Memory B cell (primary cell): ENCODE measurements around the gene IGF2R.

ENCODE experiments used
- ATAC-seq: fragments of 150-1000 bp; cut with Tn5 transposase; 2 replicates; pipeline ENCODE4 v1.10.0; 2021; ENCODE audit warnings: low read depth, mild to moderate bottlenecking, moderate library complexity
- DNase-seq, 2 donors: peaks; one replicate each; pipeline ENCODE4 v3.0.0; 2022; ENCODE audit warnings: low spot score in 2 of 2
- H3K27ac Mint-ChIP-seq: one replicate; pipeline ENCODE4 v1.8.0; 2022; ENCODE audit warnings: mild to moderate bottlenecking, moderate library complexity, mixed read lengths
- H3K27me3 Mint-ChIP-seq: one replicate; pipeline ENCODE4 v1.8.0; 2022; ENCODE audit warnings: mixed read lengths
- H3K36me3 Mint-ChIP-seq: one replicate; pipeline ENCODE4 v1.8.0; 2022; ENCODE audit warnings: mild to moderate bottlenecking, mixed read lengths
- H3K4me1 Mint-ChIP-seq: one replicate; pipeline ENCODE4 v1.8.0; 2022; ENCODE audit warnings: mixed read lengths
- H3K4me3 Mint-ChIP-seq: one replicate; pipeline ENCODE4 v1.8.0; 2022; ENCODE audit warnings: mild to moderate bottlenecking, moderate library complexity, mixed read lengths
- H3K9me3 Mint-ChIP-seq: one replicate; pipeline ENCODE4 v1.8.0; 2022; ENCODE audit warnings: mixed read lengths

IGF2R gene

DNA sequence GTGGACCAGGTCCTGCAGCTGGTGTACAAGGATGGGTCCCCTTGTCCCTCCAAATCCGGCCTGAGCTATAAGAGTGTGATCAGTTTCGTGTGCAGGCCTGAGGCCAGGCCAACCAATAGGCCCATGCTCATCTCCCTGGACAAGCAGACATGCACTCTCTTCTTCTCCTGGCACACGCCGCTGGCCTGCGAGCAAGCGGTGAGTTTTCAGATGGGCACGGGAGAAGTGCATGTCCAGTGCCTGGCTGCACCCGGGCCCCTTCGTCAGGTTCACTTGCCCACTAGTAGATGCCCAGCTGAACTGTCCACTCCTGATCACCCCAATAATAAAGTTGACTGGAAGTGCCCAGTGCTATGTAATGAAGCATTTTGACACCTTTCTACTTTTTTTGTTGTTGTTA lies 104.4 kb downstream of the IGF2R start:
- Mint-ChIP-seq H3K9me3 (no peaks in the 10 kb centered on the region), H3K27me3 (no peaks in the 10 kb centered on the region), H3K4me3 (no peak overlapping the region), H3K27ac (no peak overlapping the region), H3K4me1 (peaks cover 38% of the 10 kb centered on the region), H3K36me3 (peaks cover 33% of the 10 kb centered on the region)
- DNase-seq (no peak), ATAC-seq (no peak)

DNA sequence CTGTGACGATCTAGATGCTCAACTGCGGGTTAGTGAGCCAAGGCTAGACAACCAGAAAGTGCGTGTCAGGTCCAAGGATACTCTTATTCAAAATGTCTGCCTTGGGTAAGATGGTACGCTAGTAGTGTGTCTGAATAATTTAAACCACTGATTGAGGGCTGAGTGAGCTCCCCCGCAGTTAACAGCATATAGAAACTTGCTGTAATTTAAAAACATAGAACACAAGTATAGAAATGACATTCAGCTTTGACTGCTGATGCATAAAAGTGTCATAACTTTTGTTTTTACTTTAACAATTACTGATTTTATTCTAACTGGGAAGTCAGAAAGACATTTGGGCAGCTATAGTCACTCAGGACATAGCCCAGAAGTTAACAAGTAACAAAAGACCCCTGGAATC lies 107.1 kb downstream of the IGF2R start:
- Mint-ChIP-seq H3K4me3 (no peak overlapping the region), H3K4me1 (peaks cover 11% of the 10 kb centered on the region), H3K36me3 (peaks cover 33% of the 10 kb centered on the region), H3K27ac (no peak overlapping the region), H3K9me3 (no peaks in the 10 kb centered on the region), H3K27me3 (no peaks in the 10 kb centered on the region)
- ATAC-seq (no peak), DNase-seq (no peak)

DNA sequence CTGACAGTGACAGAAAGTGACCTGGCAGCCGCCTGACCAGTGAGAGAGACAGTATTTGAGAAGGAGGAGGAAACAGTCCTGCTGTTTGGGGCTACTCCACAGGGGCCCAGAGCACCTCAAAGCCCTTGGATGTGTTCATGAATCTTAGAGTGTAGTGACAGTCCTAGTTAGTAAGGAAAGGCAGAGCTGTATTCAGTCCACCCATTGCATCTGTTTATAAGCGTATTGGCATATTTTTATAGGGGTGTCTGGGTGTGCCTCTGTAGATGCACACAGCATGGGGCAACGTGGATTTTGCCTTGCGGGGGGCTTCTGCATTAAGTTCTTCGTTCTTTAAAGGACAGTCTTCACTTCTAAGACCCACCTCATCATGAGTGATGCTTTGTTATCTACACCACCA lies 108.1 kb downstream of the IGF2R start:
- H3K27ac Mint-ChIP-seq: no peak overlapping the region

DNA sequence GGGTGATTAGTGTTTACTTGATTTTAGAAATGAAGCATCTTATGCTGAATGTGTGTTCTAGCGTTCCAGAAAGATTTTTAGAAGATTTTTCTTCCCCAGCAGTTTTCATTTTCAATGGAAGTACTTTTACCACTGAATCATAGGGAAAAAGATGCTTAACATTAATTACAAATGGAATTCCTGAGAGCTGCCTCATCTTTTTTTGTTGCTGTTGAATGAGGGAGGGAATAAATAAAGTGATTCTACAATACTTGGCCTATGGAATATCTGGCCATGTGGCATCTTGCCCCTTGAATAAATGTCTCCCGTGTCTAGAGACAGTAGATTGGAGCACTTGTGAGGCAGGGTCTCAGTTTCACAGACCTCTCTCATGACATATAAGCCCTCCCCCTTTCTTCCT lies 108.6 kb downstream of the IGF2R start:
- Mint-ChIP-seq H3K9me3 (no peaks in the 10 kb centered on the region), H3K4me1 (peaks cover 2% of the 10 kb centered on the region), H3K4me3 (no peak overlapping the region), H3K27me3 (no peaks in the 10 kb centered on the region), H3K27ac (no peak overlapping the region), H3K36me3 (peaks cover 28% of the 10 kb centered on the region)
- ATAC-seq: no peak
- DNase-seq: no peak

More for the DNA sequence above, 108.1 kb downstream of the IGF2R start:
- Mint-ChIP-seq H3K4me3 (no peak overlapping the region), H3K9me3 (no peaks in the 10 kb centered on the region), H3K4me1 (peaks cover 5% of the 10 kb centered on the region), H3K27me3 (no peaks in the 10 kb centered on the region), H3K36me3 (peaks cover 31% of the 10 kb centered on the region)
- DNase-seq (no peak), ATAC-seq (no peak)

DNA sequence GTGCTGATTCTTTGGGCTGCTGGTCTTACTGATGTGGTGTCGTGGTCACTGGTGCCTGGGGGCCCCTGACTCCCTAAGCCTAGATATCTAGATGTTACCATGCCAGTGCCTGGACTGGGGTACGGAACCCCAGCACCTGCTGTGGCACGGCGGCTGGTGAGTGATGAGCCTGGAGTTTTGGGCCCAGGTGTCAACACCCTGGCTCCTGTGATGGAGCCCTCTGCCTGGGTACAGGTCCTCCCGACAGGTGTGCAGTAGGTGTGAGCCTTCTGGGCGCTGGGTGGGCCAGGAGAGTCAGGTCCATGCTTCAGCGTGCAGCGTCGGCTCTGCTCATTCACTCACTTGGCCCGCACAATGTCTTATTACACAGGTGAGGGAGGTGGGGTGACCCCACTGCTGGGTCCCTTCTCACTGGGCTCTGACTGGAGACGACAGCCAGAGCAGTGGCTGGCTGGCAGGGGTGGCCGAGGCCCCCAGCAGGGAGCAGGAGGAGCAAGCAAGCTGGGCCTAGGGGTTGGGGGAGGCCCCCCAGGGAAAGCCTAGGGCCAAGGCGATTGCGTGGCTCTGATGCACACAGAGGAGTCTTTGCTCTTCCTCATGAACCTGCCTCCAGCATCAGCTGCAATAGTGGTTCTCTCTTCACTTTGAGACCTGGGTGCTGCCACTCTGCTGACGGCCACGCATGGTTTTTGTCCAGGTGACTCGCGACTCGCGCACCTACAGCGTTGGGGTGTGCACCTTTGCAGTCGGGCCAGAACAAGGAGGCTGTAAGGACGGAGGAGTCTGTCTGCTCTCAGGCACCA lies 110.2 kb downstream of the IGF2R start:
- peaks cover 22% of the 10 kb centered on the region for H3K36me3 Mint-ChIP-seq
- no peak overlapping the region for H3K27ac Mint-ChIP-seq
- no peak for ATAC-seq
- no peaks in the 10 kb centered on the region for H3K4me1 Mint-ChIP-seq
- H3K4me3 Mint-ChIP-seq: no peak overlapping the region
- no peaks in the 10 kb centered on the region for H3K27me3 Mint-ChIP-seq
- no peak for DNase-seq
- no peaks in the 10 kb centered on the region for H3K9me3 Mint-ChIP-seq

DNA sequence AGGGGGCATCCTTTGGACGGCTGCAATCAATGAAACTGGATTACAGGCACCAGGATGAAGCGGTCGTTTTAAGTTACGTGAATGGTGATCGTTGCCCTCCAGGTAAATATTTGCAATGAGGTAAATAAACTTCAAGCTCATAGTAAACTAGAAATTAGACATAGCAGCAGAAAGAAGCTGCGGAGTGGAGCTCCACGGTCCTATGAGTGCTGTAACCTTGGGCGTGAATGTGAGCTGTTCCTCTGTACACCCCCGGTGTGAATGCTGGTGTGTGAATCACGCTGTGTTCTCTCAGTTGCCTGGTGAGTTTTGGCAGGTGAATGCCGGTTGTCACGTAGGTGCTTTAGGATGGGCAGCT lies 110.8 kb downstream of the IGF2R start:
- Mint-ChIP-seq H3K27ac (no peak overlapping the region), H3K4me3 (no peak overlapping the region), H3K4me1 (no peaks in the 10 kb centered on the region), H3K9me3 (no peaks in the 10 kb centered on the region), H3K36me3 (peaks cover 24% of the 10 kb centered on the region), H3K27me3 (no peaks in the 10 kb centered on the region)
- no peak for ATAC-seq
- DNase-seq: no peak

DNA sequence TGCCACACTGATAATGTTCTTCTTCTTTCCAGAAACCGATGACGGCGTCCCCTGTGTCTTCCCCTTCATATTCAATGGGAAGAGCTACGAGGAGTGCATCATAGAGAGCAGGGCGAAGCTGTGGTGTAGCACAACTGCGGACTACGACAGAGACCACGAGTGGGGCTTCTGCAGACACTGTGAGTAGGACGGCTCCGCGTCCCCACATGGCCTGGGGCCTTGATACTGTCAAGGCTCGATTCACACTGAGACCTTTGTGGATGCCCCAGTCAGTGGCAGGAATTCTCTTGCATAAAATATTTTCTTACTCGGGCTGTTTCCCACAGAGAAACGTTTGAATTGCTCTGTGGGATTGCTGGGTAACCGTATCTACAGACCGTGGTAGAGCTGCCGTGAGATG lies 111.2 kb downstream of the IGF2R start:
- no peaks in the 10 kb centered on the region for H3K4me1 Mint-ChIP-seq
- no peak overlapping the region for H3K4me3 Mint-ChIP-seq
- no peaks in the 10 kb centered on the region for H3K9me3 Mint-ChIP-seq
- peaks cover 26% of the 10 kb centered on the region for H3K36me3 Mint-ChIP-seq
- ATAC-seq (no peak), DNase-seq (no peak)
- no peak overlapping the region for H3K27ac Mint-ChIP-seq
- H3K27me3 Mint-ChIP-seq: no peaks in the 10 kb centered on the region

DNA sequence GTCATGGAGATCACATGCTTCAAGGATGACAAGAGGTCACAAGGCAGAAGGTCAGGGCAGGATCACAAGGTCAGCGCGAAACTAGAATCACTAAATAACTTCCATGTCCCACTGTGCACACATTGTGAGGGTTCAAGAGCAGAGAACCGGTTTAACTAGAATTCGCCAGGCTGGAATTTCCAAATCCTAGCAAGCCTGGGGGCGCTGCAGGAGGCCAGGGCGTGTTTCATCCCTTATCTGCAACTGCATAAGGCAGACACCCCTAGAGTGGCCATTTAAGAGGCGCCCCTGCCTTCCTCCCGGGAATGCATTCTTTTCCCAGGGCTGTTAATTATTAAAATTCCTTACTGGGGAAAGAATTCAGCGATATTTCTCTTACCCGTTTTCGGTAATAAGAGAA lies 112.5 kb downstream of the IGF2R start:
- Mint-ChIP-seq H3K27ac (no peak overlapping the region), H3K36me3 (peaks cover 32% of the 10 kb centered on the region), H3K27me3 (no peaks in the 10 kb centered on the region), H3K4me3 (no peak overlapping the region), H3K4me1 (no peaks in the 10 kb centered on the region), H3K9me3 (no peaks in the 10 kb centered on the region)
- DNase-seq: no peak
- ATAC-seq: no peak

DNA sequence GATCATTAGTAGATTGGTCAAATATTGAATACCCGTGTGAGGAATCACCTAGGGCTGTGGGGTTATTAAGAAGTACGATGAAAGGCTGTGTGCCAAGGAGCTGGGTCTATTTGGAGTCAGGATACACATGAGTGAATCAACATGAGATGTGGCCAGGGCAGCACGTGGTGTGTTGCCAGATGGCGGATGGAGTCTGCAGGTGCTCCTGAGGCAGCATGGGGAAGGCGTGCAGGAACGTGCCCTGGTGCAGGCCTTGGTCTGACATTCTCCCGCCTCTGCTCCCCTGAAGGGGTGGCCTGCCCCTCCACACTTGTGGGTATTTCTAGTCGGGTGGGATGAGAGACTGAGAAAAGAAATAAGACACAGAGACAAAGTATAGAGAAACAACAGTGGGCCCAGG lies 113.7 kb downstream of the IGF2R start:
- no peak for DNase-seq
- Mint-ChIP-seq H3K4me3 (no peak overlapping the region), H3K27me3 (no peaks in the 10 kb centered on the region), H3K27ac (no peak overlapping the region), H3K4me1 (no peaks in the 10 kb centered on the region), H3K9me3 (no peaks in the 10 kb centered on the region), H3K36me3 (peaks cover 30% of the 10 kb centered on the region)
- no peak for ATAC-seq

DNA sequence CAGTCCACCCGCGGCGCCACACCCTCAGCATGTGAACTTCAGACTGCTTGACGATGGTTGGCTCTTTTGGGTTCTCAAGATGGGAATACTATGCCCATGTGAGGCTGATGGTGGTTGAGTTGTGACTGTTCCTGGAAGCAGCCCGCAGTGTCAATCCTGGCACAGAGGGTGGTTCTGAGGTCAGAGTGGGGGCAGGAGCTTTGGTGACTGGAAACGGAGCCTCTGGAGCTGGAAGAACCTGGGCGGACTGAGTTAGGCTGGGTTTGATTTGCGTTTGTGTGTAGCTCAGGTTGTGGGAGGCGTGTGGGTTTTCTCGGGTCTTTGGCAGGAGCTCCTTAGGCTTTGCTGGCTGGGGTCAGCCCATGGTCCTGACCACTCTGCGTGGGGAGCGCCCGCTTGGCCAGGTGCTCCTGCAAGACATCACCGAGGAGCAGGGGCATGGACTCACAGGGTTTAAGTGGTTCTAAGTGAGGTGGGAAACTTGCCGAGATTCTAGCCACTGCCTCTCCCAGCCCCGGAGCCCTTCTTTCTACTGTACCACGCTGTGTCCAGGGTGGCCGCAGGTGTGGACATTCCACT lies 115.4 kb downstream of the IGF2R start:
- H3K36me3 Mint-ChIP-seq: peaks cover 36% of the 10 kb centered on the region

DNA sequence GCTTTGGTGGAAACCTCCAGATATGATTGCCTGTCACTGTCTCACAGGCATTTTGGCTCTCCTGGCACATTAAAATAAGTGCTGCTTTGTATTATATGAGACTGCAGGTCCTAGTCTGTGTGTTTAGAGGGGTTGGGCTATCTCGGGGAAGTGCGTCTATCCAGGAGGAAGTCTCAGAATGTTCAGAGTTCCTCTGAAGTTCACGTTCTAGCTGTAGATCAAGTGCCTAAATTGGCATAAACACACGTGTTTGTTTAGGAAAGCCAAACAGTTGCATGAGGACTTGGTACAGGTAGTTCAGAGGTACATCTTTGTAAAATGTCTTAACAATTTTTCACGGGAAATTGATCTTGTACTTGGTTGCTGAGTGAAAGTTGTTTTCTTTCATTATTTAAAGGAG lies 116.3 kb downstream of the IGF2R start:
- Mint-ChIP-seq H3K27ac (no peak overlapping the region), H3K36me3 (peaks cover 41% of the 10 kb centered on the region), H3K4me3 (no peak overlapping the region), H3K9me3 (no peaks in the 10 kb centered on the region), H3K27me3 (no peaks in the 10 kb centered on the region), H3K4me1 (no peaks in the 10 kb centered on the region)
- no peak for DNase-seq
- no peak for ATAC-seq

More for the DNA sequence above, 115.4 kb downstream of the IGF2R start:
- Mint-ChIP-seq H3K27ac (no peak overlapping the region), H3K27me3 (no peaks in the 10 kb centered on the region), H3K4me1 (no peaks in the 10 kb centered on the region), H3K9me3 (no peaks in the 10 kb centered on the region), H3K4me3 (no peak overlapping the region)
- ATAC-seq: no peak
- DNase-seq: no peak

DNA sequence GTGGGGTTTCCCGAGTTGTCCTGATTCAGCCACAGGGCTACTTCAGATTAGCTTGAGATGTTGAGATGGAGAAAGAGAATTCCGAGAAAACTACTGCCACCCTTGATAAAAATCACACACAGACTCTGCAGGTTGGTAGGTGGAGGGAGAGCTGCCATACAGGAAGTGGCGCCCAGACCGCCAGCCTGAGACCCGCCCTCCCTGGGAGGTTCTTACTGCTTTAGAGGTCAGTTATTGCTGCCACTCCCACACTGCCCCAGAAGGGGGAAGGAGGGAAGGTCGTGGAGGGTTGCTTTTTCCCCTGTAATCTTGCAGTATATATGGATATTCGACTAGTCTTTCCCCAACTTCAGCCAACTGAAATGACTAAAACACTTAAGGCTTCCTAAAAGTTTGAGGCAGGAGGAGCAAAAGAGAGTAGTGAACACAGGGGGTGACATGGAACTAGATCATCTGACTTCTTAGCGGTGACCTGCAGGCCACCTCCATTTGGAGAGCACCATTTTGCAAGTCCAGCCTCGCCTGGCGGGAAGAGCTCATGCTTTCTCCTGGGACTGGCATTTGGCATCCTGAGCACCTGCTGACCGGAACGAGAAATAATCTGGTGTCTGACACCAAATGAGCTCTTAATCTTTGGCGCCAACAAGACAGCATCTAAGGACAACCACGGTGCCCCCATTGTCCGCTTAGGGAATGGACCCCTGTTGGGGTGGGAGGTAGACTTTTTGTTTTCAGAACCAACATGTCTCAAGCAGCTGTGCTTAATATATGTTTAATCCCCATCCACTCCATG lies 117.0 kb downstream of the IGF2R start:
- DNase-seq (no peak), ATAC-seq (no peak)
- H3K9me3 Mint-ChIP-seq: no peaks in the 10 kb centered on the region
- no peaks in the 10 kb centered on the region for H3K4me1 Mint-ChIP-seq
- no peak overlapping the region for H3K27ac Mint-ChIP-seq
- no peaks in the 10 kb centered on the region for H3K27me3 Mint-ChIP-seq
- peaks cover 41% of the 10 kb centered on the region for H3K36me3 Mint-ChIP-seq
- H3K4me3 Mint-ChIP-seq: no peak overlapping the region

DNA sequence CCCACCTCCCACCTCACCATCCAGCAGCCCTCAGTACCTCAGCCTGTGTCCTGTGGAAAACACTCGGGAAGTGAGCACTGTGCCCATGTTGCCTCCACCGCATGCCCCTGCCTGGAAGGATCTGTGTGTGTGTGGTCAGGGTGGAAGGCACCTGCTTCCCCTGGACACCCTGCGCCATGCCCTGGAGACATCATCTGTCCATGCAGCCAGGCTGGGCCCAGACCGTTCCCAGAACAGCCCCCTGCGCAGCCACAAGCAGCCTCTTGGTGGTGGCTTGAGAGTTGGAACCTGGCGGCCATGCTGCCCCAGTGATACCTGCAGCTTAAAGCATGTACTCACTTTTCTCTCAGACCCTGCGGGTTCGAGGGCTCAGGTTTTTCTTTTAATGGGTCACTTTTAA lies 117.9 kb downstream of the IGF2R start:
- DNase-seq (no peak), ATAC-seq (no peak)
- Mint-ChIP-seq H3K27me3 (no peaks in the 10 kb centered on the region), H3K9me3 (no peaks in the 10 kb centered on the region), H3K36me3 (peaks cover 36% of the 10 kb centered on the region), H3K27ac (no peak overlapping the region), H3K4me3 (no peak overlapping the region), H3K4me1 (no peaks in the 10 kb centered on the region)

DNA sequence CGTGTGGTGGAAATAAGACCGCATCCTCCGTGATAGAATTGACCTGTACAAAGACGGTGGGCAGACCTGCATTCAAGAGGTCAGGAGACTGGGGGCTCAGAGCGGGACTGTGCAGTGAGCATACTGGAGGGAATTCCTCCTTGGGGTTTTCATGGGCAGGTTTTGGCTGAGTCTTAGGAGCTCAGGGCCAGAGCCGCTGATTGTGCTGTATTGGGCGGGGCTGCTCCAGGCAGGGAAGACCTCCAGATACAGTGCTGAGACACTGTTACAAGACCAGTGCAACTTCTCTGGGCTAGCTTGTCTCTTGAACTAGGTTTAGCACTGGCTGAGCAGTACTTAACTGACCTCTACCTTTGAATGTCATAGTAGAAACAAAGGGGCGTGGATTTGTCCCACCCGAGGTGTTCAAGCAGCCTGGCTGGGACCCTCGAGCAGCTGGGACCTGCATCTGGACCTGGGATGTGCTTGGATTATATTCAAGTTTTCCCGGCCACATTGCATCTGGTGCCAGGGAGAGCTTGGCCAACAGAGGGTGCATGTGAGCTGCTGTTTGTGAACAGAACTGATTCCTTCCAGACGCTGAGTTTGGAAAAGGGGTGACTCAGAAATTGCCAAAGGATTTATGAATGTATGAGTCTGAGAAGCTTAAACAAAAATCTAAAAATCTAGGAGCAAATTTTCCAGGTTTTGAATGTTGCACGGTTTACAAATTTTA lies 119.3 kb downstream of the IGF2R start:
- H3K4me3 Mint-ChIP-seq: no peak overlapping the region
- ATAC-seq (no peak), DNase-seq (no peak)
- H3K27me3 Mint-ChIP-seq: no peaks in the 10 kb centered on the region
- peaks cover 42% of the 10 kb centered on the region for H3K36me3 Mint-ChIP-seq
- no peaks in the 10 kb centered on the region for H3K4me1 Mint-ChIP-seq
- H3K27ac Mint-ChIP-seq: no peak overlapping the region
- no peaks in the 10 kb centered on the region for H3K9me3 Mint-ChIP-seq
